ENCODE results near the gene SLC26A1. TPM values are rescaled to one million over a fixed set of nuclear protein-coding genes. Genes with fewer than 3 reads are reported as not detected.

SLC26A1 gene
- total RNA-seq, 4 donors from 2014 or later: not detected

DNA sequence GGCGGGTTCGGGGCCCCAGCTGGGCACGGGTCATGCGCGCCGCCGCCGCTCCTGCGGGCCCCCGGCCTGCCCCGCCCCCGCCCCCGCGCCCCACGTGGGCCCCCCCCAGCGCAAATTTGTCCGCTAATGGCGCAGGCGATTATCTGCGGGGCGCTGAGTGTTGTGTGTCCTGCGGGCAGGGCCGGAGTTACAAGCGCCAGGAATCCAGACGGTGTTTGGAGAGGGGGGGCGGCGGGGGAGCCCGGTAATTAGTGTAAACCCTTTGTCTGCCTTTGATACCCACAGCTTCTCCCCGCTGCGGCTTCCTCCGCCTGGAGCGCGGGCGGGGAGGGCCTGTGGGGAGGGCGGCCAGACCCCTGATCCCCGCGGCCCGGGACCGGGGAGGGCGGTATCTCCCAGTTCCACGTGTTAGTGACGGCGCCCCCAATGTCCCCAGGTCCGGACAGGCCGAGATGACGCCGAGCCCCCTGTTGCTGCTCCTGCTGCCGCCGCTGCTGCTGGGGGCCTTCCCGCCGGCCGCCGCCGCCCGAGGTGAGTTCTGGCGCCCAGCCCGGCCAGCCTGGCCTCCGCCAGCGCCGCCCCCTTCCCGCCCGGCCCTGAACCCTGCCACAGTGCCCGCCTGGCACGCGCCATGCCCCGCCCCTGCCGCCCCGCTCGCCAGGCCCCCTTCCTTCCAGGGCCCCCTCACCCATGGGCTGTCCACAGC is 19.0 kb upstream of the SLC26A1 start:
- H3K27ac ChIP-seq: peak overlapping the region; percentile 4 to 92 (median 34)
- H3K4me1 ChIP-seq: peaks cover 22 to 42% (median 29%) of the 10 kb centered on the region in 3 donors
- intact Hi-C loops (cut with DNase I): no loop called here
- no peaks in the 10 kb centered on the region for H3K9me3 ChIP-seq
- WGBS, 2 donors: 3% methylated on average over 17 of the region's 69 CpGs; no CpG with 5 or more reads in 1 of the 2 donors
- H3K27me3 ChIP-seq: peaks cover 0 to 20% (median 7%) of the 10 kb centered on the region in 4 donors
- DNase-seq: no peak
- H3K36me3 ChIP-seq: no peaks in the 10 kb centered on the region
- H3K4me3 ChIP-seq: peak overlapping the region; percentile 21 to 84 (median 59)
- TF ChIP-seq CTCF (IDR thresholded peaks at IDR 0.05): no peak
- TF ChIP-seq POLR2A (IDR thresholded peaks at IDR 0.05): no peak

GRCh38 chr4:1011666-1012033 is 18.4 kb upstream of the SLC26A1 start:
- intact Hi-C loops (cut with DNase I): no loop called here
- WGBS, 2 donors: no CpG with 5 or more reads among the region's 69 CpGs
- Histone ChIP-seq H3K4me3 (peak overlapping the region; percentile 52 to 84 (median 61)), H3K27ac (peak overlapping the region in 3 of 4 donors; percentile 4 to 92 (median 92)), H3K9me3 (peaks cover 0 to 3% (median 0%) of the 10 kb centered on the region in 3 donors), H3K4me1 (peaks cover 22 to 42% (median 29%) of the 10 kb centered on the region in 3 donors), H3K36me3 (no peaks in the 10 kb centered on the region), H3K27me3 (peaks cover 0 to 26% (median 7%) of the 10 kb centered on the region in 4 donors)
- DNase-seq: no peak
- no peak for TF ChIP-seq CTCF (IDR thresholded peaks at IDR 0.05)
- no peak for TF ChIP-seq POLR2A (IDR thresholded peaks at IDR 0.05)

GRCh38 chr4:1011022-1011665 is 17.9 kb upstream of the SLC26A1 start, which contains the start of gene FGFRL1:
FGFRL1 (plus strand) TSS chr4:1011626; CDS start chr4:1012486, 860 bp downstream.
- 5% methylated on average over 4 of the region's 89 CpGs; no CpG with 5 or more reads in 1 of the 2 donors for WGBS, 2 donors
- Histone ChIP-seq H3K9me3 (peaks cover 0 to 3% (median 0%) of the 10 kb centered on the region in 3 donors), H3K4me3 (peak within 1 kb of the TSS; percentile 52 to 84 (median 61)), H3K27ac (peak within 1 kb of the TSS; percentile 77 to 92 (median 90)), H3K27me3 (peaks cover 0 to 31% (median 7%) of the 10 kb centered on the region in 4 donors), H3K4me1 (peaks cover 22 to 42% (median 29%) of the 10 kb centered on the region in 3 donors), H3K36me3 (no peaks in the 10 kb centered on the region)
- DNase-seq: peak; percentile 49
- intact Hi-C loops (cut with DNase I): no loop called here
- no peak for TF ChIP-seq POLR2A (IDR thresholded peaks at IDR 0.05)
- no peak for TF ChIP-seq CTCF (IDR thresholded peaks at IDR 0.05)

GRCh38 chr4:1010395-1011021 is 17.3 kb upstream of the SLC26A1 start:
- peak; percentile 24 for DNase-seq
- WGBS, 2 donors: 0 to 1% methylated on average over 5 to 13 of the region's 36 CpGs
- Histone ChIP-seq H3K4me3 (peak overlapping the region; percentile 52 to 84 (median 61)), H3K27ac (peak overlapping the region; percentile 77 to 92 (median 90)), H3K36me3 (no peaks in the 10 kb centered on the region), H3K9me3 (peaks cover 0 to 3% (median 0%) of the 10 kb centered on the region in 3 donors), H3K4me1 (peaks cover 22 to 42% (median 29%) of the 10 kb centered on the region in 3 donors), H3K27me3 (peaks cover 0 to 37% (median 7%) of the 10 kb centered on the region in 4 donors)
- TF ChIP-seq CTCF (IDR thresholded peaks at IDR 0.05) (no peak), POLR2A (IDR thresholded peaks at IDR 0.05) (peak in 1 of 4 donors; percentile 26)
- intact Hi-C loops (cut with DNase I): no loop called here
